Measurements from ENCODE around the gene BNIP5. TPM values are rescaled to one million over a fixed set of nuclear protein-coding genes. Genes with fewer than 3 reads are reported as not detected.

The BNIP5 gene
- total RNA-seq, 1 donor from 2014 or later: 0.10 TPM

DNA sequence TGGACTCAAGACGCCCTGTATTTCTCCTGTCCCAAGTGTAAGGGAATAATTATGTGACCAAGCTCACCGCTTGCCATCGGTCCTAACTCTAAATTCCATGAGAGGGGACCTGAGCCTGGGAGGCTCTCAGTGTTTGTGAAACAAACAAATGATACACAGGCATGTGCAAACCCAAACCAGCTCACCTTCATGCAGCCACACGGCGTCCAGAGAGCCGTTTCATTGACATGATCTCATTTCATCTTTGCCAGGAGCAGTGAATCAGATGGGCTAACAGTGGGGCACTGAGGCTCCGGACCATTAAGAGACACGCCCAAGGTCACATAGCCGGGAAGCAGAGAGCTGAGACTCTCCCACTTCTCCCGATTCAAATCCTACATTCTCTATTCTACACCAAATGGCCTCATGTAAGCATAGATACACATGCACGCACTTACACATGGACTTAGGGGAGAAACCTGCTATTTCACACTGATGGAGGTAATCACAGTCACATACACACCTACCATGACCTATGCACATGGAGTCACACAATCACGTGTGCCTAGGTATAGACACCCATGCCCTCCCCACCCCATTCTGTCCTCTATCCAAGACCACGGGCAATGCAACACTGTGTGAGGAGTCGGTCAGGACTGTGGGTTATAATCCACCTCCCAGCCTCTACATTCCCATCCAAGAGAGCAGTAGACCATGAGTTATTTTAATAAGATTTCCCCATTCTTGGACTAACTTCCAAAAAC lies 1.1 kb downstream of the BNIP5 start:
- peak overlapping the region; percentile 90 for H3K27ac Mint-ChIP-seq

DNA sequence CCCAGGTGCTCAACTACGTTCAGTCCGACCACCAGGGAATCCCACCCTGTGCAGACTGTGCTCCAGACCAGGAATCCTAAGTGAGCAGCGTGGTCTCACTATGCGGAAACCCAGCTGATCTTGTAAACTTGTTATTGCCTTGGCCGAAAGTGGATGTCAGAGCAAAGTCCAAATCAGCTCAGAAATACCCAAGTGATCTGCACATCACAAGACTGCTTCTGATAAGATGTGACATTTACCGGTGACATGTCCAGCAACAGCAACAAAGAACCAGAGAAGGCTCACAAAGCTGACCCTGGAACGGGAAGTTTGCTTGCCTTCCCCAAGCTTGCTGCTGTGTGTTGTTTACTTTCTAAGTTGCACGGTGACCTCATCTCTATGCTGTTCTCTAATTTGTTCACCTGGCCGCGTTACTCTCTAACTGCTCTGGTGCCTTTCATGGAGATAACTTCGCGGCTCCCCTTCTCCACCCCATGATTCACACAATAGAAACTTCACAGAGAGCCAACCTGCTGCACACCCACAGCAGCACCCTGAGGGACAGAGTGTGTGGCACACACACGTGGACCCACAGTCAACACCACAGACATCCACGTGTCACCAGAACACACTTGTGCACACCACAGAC lies 1.7 kb downstream of the BNIP5 start:
- peak overlapping the region; percentile 90 for H3K27ac Mint-ChIP-seq
- no peaks in the 10 kb centered on the region for H3K36me3 Mint-ChIP-seq (ENCODE audit: insufficient read depth)
- DNase-seq (ENCODE audit: low spot score, unreplicated experiment): no peak
- peak overlapping the region; percentile 5 for H3K4me3 Mint-ChIP-seq (ENCODE audit: low read depth)
- TF ChIP-seq, protein P1, sequence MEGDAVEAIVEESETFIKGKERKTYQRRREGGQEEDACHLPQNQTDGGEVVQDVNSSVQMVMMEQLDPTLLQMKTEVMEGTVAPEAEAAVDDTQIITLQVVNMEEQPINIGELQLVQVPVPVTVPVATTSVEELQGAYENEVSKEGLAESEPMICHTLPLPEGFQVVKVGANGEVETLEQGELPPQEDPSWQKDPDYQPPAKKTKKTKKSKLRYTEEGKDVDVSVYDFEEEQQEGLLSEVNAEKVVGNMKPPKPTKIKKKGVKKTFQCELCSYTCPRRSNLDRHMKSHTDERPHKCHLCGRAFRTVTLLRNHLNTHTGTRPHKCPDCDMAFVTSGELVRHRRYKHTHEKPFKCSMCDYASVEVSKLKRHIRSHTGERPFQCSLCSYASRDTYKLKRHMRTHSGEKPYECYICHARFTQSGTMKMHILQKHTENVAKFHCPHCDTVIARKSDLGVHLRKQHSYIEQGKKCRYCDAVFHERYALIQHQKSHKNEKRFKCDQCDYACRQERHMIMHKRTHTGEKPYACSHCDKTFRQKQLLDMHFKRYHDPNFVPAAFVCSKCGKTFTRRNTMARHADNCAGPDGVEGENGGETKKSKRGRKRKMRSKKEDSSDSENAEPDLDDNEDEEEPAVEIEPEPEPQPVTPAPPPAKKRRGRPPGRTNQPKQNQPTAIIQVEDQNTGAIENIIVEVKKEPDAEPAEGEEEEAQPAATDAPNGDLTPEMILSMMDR (IDR thresholded peaks at IDR 0.05; ENCODE audit: unreplicated experiment): no peak
- H3K4me1 Mint-ChIP-seq (ENCODE audit: low read depth): peaks cover 15% of the 10 kb centered on the region
- peaks cover 19% of the 10 kb centered on the region for H3K27me3 Mint-ChIP-seq
- no peaks in the 10 kb centered on the region for H3K9me3 Mint-ChIP-seq (ENCODE audit: low read depth)

More for the DNA sequence above, 1.1 kb downstream of the BNIP5 start:
- Mint-ChIP-seq H3K9me3 (ENCODE audit: low read depth) (no peaks in the 10 kb centered on the region), H3K27me3 (peaks cover 26% of the 10 kb centered on the region), H3K4me3 (ENCODE audit: low read depth) (no peak overlapping the region), H3K36me3 (ENCODE audit: insufficient read depth) (no peaks in the 10 kb centered on the region), H3K4me1 (ENCODE audit: low read depth) (peaks cover 16% of the 10 kb centered on the region)
- DNase-seq (ENCODE audit: low spot score, unreplicated experiment): no peak
- TF ChIP-seq, protein P1 (IDR thresholded peaks at IDR 0.05; ENCODE audit: unreplicated experiment): no peak

DNA sequence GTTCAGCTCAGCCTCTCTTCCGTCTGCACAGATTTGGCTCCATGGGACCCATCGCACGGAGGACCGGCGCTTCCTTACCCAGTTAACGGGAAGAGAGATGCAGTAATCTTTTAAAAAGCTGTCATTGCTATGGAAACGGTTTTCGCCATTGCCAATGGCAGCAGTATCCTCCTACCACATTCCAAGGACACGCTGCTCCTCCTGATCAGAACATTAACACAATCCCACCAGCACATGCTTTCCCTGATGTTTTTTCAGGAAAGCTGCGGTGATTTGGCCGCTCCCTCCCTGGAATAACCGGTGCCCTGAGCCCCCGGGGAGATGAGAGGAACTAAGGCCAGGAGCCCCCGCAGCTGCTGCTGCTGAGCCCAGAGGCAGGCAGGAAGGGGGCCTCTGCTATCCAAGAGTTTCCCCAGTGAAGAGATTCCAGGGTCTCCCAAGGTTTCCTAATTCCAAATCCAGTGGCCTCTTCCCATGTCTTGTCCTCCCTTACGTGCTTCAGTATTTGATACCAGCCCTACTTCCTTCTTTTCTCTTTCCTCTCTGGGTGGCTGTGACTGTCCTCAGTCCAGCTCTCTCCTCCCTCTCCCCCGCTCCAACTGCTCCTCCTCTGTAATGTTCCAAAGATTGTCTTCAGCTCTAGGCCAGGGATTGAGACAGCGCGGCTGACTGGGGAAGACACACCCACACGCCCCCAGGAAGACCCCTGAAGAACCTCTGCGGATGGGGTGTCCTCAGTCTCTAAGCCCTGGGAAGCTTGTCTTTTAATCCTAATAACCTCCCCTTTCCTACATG lies 2.6 kb downstream of the BNIP5 start:
- Mint-ChIP-seq H3K9me3 (ENCODE audit: low read depth) (no peaks in the 10 kb centered on the region), H3K27me3 (peaks cover 11% of the 10 kb centered on the region), H3K36me3 (ENCODE audit: insufficient read depth) (no peaks in the 10 kb centered on the region), H3K4me1 (ENCODE audit: low read depth) (peaks cover 15% of the 10 kb centered on the region), H3K4me3 (ENCODE audit: low read depth) (no peak overlapping the region), H3K27ac (peak overlapping the region; percentile 90)
- TF ChIP-seq, protein P1 (IDR thresholded peaks at IDR 0.05; ENCODE audit: unreplicated experiment): no peak
- DNase-seq (ENCODE audit: low spot score, unreplicated experiment): no peak

DNA sequence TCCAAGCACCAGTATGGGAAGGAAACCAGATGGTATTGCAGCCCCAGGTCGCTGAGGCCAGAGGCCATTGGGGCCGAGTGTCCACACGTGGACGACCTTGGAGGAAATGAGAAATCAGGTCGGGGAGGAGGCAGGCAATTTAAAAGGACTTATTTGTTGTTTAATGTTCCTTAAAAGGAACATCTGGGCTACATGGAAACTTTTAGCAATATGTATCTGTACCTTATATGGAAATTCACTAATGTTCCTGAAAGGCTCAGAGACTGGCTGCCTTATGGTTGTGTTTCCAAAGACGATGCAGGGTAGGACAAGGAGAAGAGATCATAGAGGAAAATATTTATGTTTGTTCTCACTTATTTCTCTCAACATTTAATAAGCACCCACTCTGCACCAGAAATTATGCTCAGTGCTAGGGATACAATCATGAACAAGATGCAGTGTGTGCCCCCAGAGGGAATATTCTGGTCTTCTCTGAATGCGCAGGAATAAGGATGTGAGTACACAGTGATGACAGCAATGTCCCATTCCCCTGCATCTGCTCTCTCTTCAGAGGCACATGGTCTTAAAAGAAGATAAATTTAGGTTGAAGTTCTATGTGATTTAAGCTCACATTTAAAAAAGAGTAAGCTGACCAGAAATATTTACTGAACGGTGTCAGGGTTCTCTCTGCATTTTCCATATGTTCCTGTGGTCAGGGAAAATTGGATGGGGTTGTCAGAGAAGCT lies 3.4 kb downstream of the BNIP5 start:
- TF ChIP-seq, protein P1 (IDR thresholded peaks at IDR 0.05; ENCODE audit: unreplicated experiment): no peak
- Mint-ChIP-seq H3K27ac (no peak overlapping the region), H3K9me3 (ENCODE audit: low read depth) (no peaks in the 10 kb centered on the region), H3K4me1 (ENCODE audit: low read depth) (peaks cover 15% of the 10 kb centered on the region), H3K27me3 (peaks cover 9% of the 10 kb centered on the region), H3K4me3 (ENCODE audit: low read depth) (no peak overlapping the region), H3K36me3 (ENCODE audit: insufficient read depth) (no peaks in the 10 kb centered on the region)
- no peak for DNase-seq (ENCODE audit: low spot score, unreplicated experiment)

DNA sequence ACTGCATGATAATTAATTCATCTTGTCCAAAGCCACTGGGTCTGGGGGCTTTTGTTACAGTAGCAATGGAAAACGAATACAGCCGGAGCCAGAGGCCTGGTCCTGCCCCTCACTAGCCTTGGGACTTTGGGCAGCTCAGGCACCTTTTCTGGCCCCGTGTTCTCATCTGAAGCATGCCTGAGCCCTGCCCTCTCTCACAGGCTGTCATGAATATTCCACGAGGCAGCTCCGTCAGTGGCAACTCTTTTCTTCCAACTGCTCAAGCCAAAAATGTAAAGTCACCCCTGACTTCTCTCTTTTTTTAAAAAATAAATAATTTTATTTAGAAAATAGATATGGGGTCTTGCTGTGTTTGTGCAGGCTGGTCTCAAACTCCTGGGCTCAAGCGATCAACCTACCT lies 5.3 kb downstream of the BNIP5 start:
- TF ChIP-seq, protein P1 (IDR thresholded peaks at IDR 0.05; ENCODE audit: unreplicated experiment): no peak
- H3K4me3 Mint-ChIP-seq (ENCODE audit: low read depth): no peak overlapping the region
- no peak for DNase-seq (ENCODE audit: low spot score, unreplicated experiment)
- no peaks in the 10 kb centered on the region for H3K36me3 Mint-ChIP-seq (ENCODE audit: insufficient read depth)
- no peaks in the 10 kb centered on the region for H3K9me3 Mint-ChIP-seq (ENCODE audit: low read depth)
- peaks cover 15% of the 10 kb centered on the region for H3K4me1 Mint-ChIP-seq (ENCODE audit: low read depth)
- H3K27ac Mint-ChIP-seq: no peak overlapping the region
- peaks cover 10% of the 10 kb centered on the region for H3K27me3 Mint-ChIP-seq

All from progenitor cell of endocrine pancreas (in vitro differentiated cells).